Placental pericyte (primary cell): ENCODE measurements around the gene SVIP. TPM values are rescaled to one million over a fixed set of nuclear protein-coding genes. Genes with fewer than 3 reads are reported as not detected.

Experiments used
- total RNA-seq: library from RNA; depleted of rRNA; stranded (reverse); fragments of >200 nt; gene quantifications from 2 replicates; pipeline ENCODE4 v1.2.3, GENCODE V29; 2012

SVIP gene, protein sequence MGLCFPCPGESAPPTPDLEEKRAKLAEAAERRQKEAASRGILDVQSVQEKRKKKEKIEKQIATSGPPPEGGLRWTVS
- under 0.01 and 1.1 TPM in 2 replicates for total RNA-seq

GRCh38 chr11:22829231-22830081 is at the start of gene SVIP:
TSS of gene SVIP (minus strand) at chr11:22829801. CDS start at chr11:22829748, 53 bp downstream.

GRCh38 chr11:22860241-22860640 is 30.6 kb upstream of the SVIP start, which contains the start of gene CCDC179:
TSS of gene CCDC179 (minus strand) at chr11:22860474. CDS start at chr11:22860421, 53 bp downstream.

Other genes starting within 250 kb of the SVIP start
- 6.3 and 7.6 TPM in 2 replicates for gene FANCF, start 204.0 kb downstream of the SVIP start, total RNA-seq
- gene GAS2, start 163.2 kb downstream of the SVIP start, total RNA-seq = 0.57 and 0.66 TPM in 2 replicates
- not detected in 2 replicates for gene CCDC179, start 30.7 kb upstream of the SVIP start, total RNA-seq